Upper lobe of left lung (tissue), 6 donors: Measurements from ENCODE around the gene MAP7D1. TPM values are rescaled to one million over a fixed set of nuclear protein-coding genes. Genes with fewer than 3 reads are reported as not detected.
A peak's percentile ranks its signal among the peaks of the same experiment; 100 is the strongest.

Experiments
- ATAC-seq, 2 donors: fragments of 200-7000 bp; cut with Tn5 transposase; one replicate each; pipeline ENCODE4 v1.9.1; 2022; ENCODE audit warnings: mild to moderate bottlenecking in 2 of 2, moderate library complexity in 2 of 2; ENCODE audit not compliant: low FRiP score in 2 of 2
- DNase-seq, 2 donors: peaks; one replicate each; pipeline ENCODE4 v3.0.0-alpha.2; 2019 to 2020
- H3K27ac ChIP-seq, 4 donors: fragments of 200-600 bp; sonication (generic); one replicate each; pipeline ENCODE4 v1.5.1; 2016 to 2019
- H3K27me3 ChIP-seq, 4 donors: fragments of 200-600 bp; sonication (generic); one replicate each; pipeline ENCODE4 v1.5.1; 2017 to 2019
- H3K36me3 ChIP-seq, 4 donors: fragments of 200-600 bp; sonication (generic); one replicate each; pipeline ENCODE4 v1.5.1; 2016 to 2019
- H3K4me1 ChIP-seq, 4 donors: fragments of 200-600 bp; sonication (generic); one replicate each; pipeline ENCODE4 v1.5.1; 2018 to 2019
- H3K4me3 ChIP-seq, 4 donors: fragments of 200-600 bp; sonication (generic); one replicate each; pipeline ENCODE4 v1.5.1; 2017 to 2019; ENCODE audit warnings: mild to moderate bottlenecking in 2 of 4, moderate library complexity in 1 of 4
- H3K9me3 ChIP-seq, 4 donors: fragments of 200-600 bp; sonication (generic); one replicate each; pipeline ENCODE4 v1.5.1; 2018 to 2019
- CTCF ChIP-seq, 6 experiments: fragments of 450-650 bp in 4 of 6; fragments of 200-600 bp in 2 of 6; sonication (generic) in 2 of 6; IDR thresholded peaks; one replicate each; pipeline ENCODE4 v1.5.1; 2016 to 2019; ENCODE audit warnings: antibody characterized with exemption in 6 of 6
- EP300 ChIP-seq, 4 donors: sonication (generic); formaldehyde crosslinking; IDR thresholded peaks; one replicate each; pipeline ENCODE4 v1.5.1; 2017; ENCODE audit warnings: antibody characterized with exemption in 4 of 4, control low read depth in 2 of 4
- POLR2A ChIP-seq, 4 donors: fragments of 450-650 bp; IDR thresholded peaks; one replicate each; pipeline ENCODE4 v1.5.1; 2016 to 2017; ENCODE audit warnings: antibody characterized with exemption in 4 of 4, mild to moderate bottlenecking in 2 of 4
- POLR2AphosphoS5 ChIP-seq, 2 donors: sonication (generic); formaldehyde crosslinking; IDR thresholded peaks; one replicate each; pipeline ENCODE4 v1.5.1; 2017; ENCODE audit warnings: antibody characterized with exemption in 2 of 2
- WGBS, 2 donors: methylation state at CpG; one replicate each; pipeline ENCODE4 v1.1.5; 2017 to 2018; 5-methylcytosine and 5-hydroxymethylcytosine counted together
- total RNA-seq, 6 donors: library from RNA; depleted of rRNA in 4 of 6; stranded (reverse); fragments of >200 nt in 4 of 6; gene quantifications; one replicate each; pipeline versions ENCODE4 v1.1.0 to v1.2.1, GENCODE V29; 2016 to 2021
- donor health status: DM: no; HTN: no; CAD: no; lungs with moderate emphysema.
- donor health status: DM: no; HTN: yes; CAD: no; lungs with severe emphysema.

The MAP7D1 gene
- total RNA-seq, 6 donors from 2014 or later, result 129 to 290 (median 153) TPM

- Histone ChIP-seq H3K27me3 (no peaks in the 10 kb centered on the region), H3K27ac (no peak overlapping the region), H3K4me3 (no peak overlapping the region), H3K9me3 (no peaks in the 10 kb centered on the region), H3K4me1 (peaks cover 10 to 36% (median 19%) of the 10 kb centered on the region in 4 donors), H3K36me3 (peaks cover 5 to 37% (median 28%) of the 10 kb centered on the region in 4 donors)
- no peak for ATAC-seq
- no peak for DNase-seq
- 17 to 19% methylated on average over 1 of the region's 1 CpG for WGBS, 2 donors
- TF ChIP-seq CTCF (IDR thresholded peaks at IDR 0.05) (no peak), EP300 (IDR thresholded peaks at IDR 0.05) (no peak), POLR2A (IDR thresholded peaks at IDR 0.05) (no peak), POLR2AphosphoS5 (IDR thresholded peaks at IDR 0.05) (no peak)
Measured at GRCh38 chr1:36142121-36142520, 13.8 kb upstream of the MAP7D1 start.

DNA sequence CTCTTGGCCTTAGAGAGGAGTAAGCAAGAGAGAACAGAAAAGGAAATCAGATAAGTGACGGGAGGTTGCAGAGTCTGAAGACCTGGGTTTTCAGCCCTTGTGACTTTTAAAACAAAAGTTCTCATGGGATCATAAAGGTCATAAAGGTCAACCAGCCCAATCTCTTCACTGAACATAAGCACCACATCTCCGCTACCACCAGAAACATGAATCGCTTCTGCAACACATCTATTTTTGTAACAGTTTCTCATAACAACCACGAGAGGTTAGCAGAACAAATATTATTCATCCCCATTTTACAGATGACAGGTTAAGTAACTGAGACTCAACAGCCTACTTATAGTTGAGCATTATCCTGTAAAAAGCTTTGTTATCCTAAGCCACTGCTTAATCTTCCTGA lies 12.5 kb upstream of the MAP7D1 start:
- TF ChIP-seq POLR2A (IDR thresholded peaks at IDR 0.05) (no peak), POLR2AphosphoS5 (IDR thresholded peaks at IDR 0.05) (no peak), EP300 (IDR thresholded peaks at IDR 0.05) (no peak), CTCF (IDR thresholded peaks at IDR 0.05) (no peak)
- Histone ChIP-seq H3K36me3 (peaks cover 5 to 26% (median 15%) of the 10 kb centered on the region in 4 donors), H3K27ac (no peak overlapping the region), H3K9me3 (no peaks in the 10 kb centered on the region), H3K27me3 (no peaks in the 10 kb centered on the region), H3K4me1 (peaks cover 21 to 49% (median 27%) of the 10 kb centered on the region in 4 donors), H3K4me3 (no peak overlapping the region)
- 69 to 79% methylated on average over 4 of the region's 4 CpGs for WGBS, 2 donors
- DNase-seq, result no peak
- no peak for ATAC-seq

GRCh38 chr1:36144413-36144812 lies 11.5 kb upstream of the MAP7D1 start:
- Histone ChIP-seq H3K4me3 (no peak overlapping the region), H3K27me3 (no peaks in the 10 kb centered on the region), H3K4me1 (peaks cover 23 to 54% (median 31%) of the 10 kb centered on the region in 4 donors), H3K36me3 (peaks cover 2 to 16% (median 8%) of the 10 kb centered on the region in 4 donors), H3K27ac (no peak overlapping the region), H3K9me3 (no peaks in the 10 kb centered on the region)
- TF ChIP-seq POLR2A (IDR thresholded peaks at IDR 0.05) (no peak), POLR2AphosphoS5 (IDR thresholded peaks at IDR 0.05) (no peak), CTCF (IDR thresholded peaks at IDR 0.05) (no peak), EP300 (IDR thresholded peaks at IDR 0.05) (no peak)
- WGBS, 2 donors, result 85 to 88% methylated on average over 2 of the region's 2 CpGs
- DNase-seq (no peak), ATAC-seq (no peak)

GRCh38 chr1:36148821-36149236 lies 7.1 kb upstream of the MAP7D1 start:
- no peaks in the 10 kb centered on the region for H3K9me3 ChIP-seq
- TF ChIP-seq POLR2AphosphoS5 (IDR thresholded peaks at IDR 0.05) (no peak), POLR2A (IDR thresholded peaks at IDR 0.05) (no peak), CTCF (IDR thresholded peaks at IDR 0.05) (no peak), EP300 (IDR thresholded peaks at IDR 0.05) (no peak)
- no peaks in the 10 kb centered on the region for H3K27me3 ChIP-seq
- H3K4me1 ChIP-seq, result peaks cover 38 to 62% (median 46%) of the 10 kb centered on the region in 4 donors
- WGBS, 2 donors, result 1% methylated on average over 8 to 16 of the region's 16 CpGs
- peaks cover 0 to 4% (median 2%) of the 10 kb centered on the region in 4 donors for H3K36me3 ChIP-seq
- peak overlapping the region; percentile 94 to 99 (median 98) for H3K27ac ChIP-seq
- no peak for DNase-seq
- H3K4me3 ChIP-seq, result peak overlapping the region; percentile 72 to 80 (median 75)
- no peak for ATAC-seq
